HCT116 (cell line): Measurements from ENCODE around the gene C2CD2L. TPM values are rescaled to one million over a fixed set of nuclear protein-coding genes. Genes with fewer than 3 reads are reported as not detected.

Source experiments
- ATAC-seq: fragments of 200-7000 bp; cut with Tn5 transposase; 2 replicates; pipeline ENCODE4 v1.9.1; 2020; ENCODE audit warnings: mild to moderate bottlenecking, moderate library complexity
- BruUV-seq: library from RNA; stranded (reverse); fragments of 400-500 nt; replicated peaks from 2 replicates; lab custom pipeline; 2021; lab: Mats Ljungman, UMichigan
- CTCF ChIA-PET: fragments of 300-600 bp; sonication (Branson Sonifier 250); formaldehyde crosslinking; loops from one replicate; lab custom pipeline; 2021; ENCODE audit warnings: antibody characterized with exemption; lab: Charles Lee
- POLR2A ChIA-PET: fragments of 300-600, 350-600 bp; sonication (Branson Sonifier 250); formaldehyde crosslinking; loops from one replicate; lab custom pipeline; 2021; ENCODE audit warnings: antibody characterized with exemption; lab: Charles Lee
- RAD21 ChIA-PET, 2 experiments: fragments of 300-600 bp; sonication (Branson Sonifier 250); formaldehyde crosslinking; loops; one replicate each; lab custom pipeline; 2023; ENCODE audit warnings: low total read pairs in 2 of 2; ENCODE audit not compliant: uncharacterized antibody in 2 of 2, unreplicated experiment in 2 of 2, low non-redundant PET in 1 of 2; lab: Charles Lee
- DNase-seq: peaks from one replicate; pipeline ENCODE4 v3.0.0-alpha.2; 2010; ENCODE audit warnings: low read depth, low spot score
- H2AFZ ChIP-seq: fragments of 200-600 bp; shearing (Covaris generic), sonication (generic); 2 replicates; pipeline ENCODE4 v1.6.1; 2017; ENCODE audit warnings: low read depth, mixed run types, mixed read lengths, antibody characterized with exemption, low read length; ENCODE audit not compliant: poor library complexity, severe bottlenecking
- H3K27ac ChIP-seq: 2 replicates; pipeline ENCODE4 v1.5.1; 2012; ENCODE audit warnings: low read depth, low read length
- H3K27me3 ChIP-seq: fragments of 200-600 bp; sonication (generic); 2 replicates; pipeline ENCODE4 v1.6.1; 2016; ENCODE audit warnings: mixed run types, low read length, mixed read lengths; ENCODE audit not compliant: insufficient read depth
- H3K36me3 ChIP-seq, 2 experiments: fragments of 200-500 bp in 1 of 2; fragments of 200-600 bp in 1 of 2; sonication (Bioruptor generic) in 1 of 2; sonication (generic) in 1 of 2; 2 replicates each; pipeline versions ENCODE4 v1.5.1 to v1.6.1; 2014 to 2016; ENCODE audit warnings: low read length in 2 of 2, inconsistent platforms in 1 of 2, mixed read lengths in 1 of 2, mixed run types in 1 of 2; ENCODE audit not compliant: insufficient read depth in 2 of 2, control insufficient read depth in 1 of 2
- H3K4me1 ChIP-seq, 2 experiments: fragments of 200-600 bp in 1 of 2; sonication (generic) in 1 of 2; 2 replicates each; pipeline versions ENCODE4 v1.5.1 to v1.6.1; 2012 to 2017; ENCODE audit warnings: low read length in 2 of 2, inconsistent platforms in 1 of 2, mild to moderate bottlenecking in 1 of 2, mixed read lengths in 1 of 2, mixed run types in 1 of 2, moderate library complexity in 1 of 2; ENCODE audit not compliant: insufficient read depth in 2 of 2, control insufficient read depth in 1 of 2
- H3K4me2 ChIP-seq: fragments of 200-600 bp; sonication (generic); 2 replicates; pipeline ENCODE4 v1.6.1; 2017; ENCODE audit warnings: mixed run types, low read length, mixed read lengths
- H3K4me3 ChIP-seq, 2 experiments: fragments of 200-600 bp in 1 of 2; sonication (generic) in 1 of 2; replicated peaks in 1 of 2; 2 replicates each; pipeline ENCODE4 v1.5.1; 2011 to 2016; ENCODE audit warnings: low read length in 2 of 2, control low read depth in 1 of 2, low read depth in 1 of 2, mild to moderate bottlenecking in 1 of 2, mixed read lengths in 1 of 2, mixed run types in 1 of 2
- H3K79me2 ChIP-seq: fragments of 200-600 bp; sonication (generic); 2 replicates; pipeline ENCODE4 v1.6.1; 2017; ENCODE audit warnings: mild to moderate bottlenecking, mixed run types, low read length, moderate library complexity, mixed read lengths; ENCODE audit not compliant: insufficient read depth
- H3K9ac ChIP-seq: fragments of 200-600 bp; sonication (generic); 2 replicates; pipeline ENCODE4 v1.6.1; 2016; ENCODE audit warnings: low read length, mixed read lengths
- H3K9me2 ChIP-seq: fragments of 200-600 bp; sonication (generic), shearing (Covaris generic); 2 replicates; pipeline ENCODE4 v1.6.1; 2017; ENCODE audit warnings: mixed run types, mild to moderate bottlenecking, moderate library complexity; ENCODE audit not compliant: insufficient read depth
- H3K9me3 ChIP-seq, 2 experiments: fragments of 200-500 bp in 1 of 2; fragments of 200-600 bp in 1 of 2; sonication (Bioruptor generic) in 1 of 2; sonication (generic) in 1 of 2; 2 replicates each; pipeline ENCODE4 v1.6.1; 2014 to 2017; ENCODE audit warnings: low read length in 2 of 2, mixed read lengths in 2 of 2, inconsistent platforms in 1 of 2, low read depth in 1 of 2, mild to moderate bottlenecking in 1 of 2, mixed run types in 1 of 2, moderate library complexity in 1 of 2; ENCODE audit not compliant: control insufficient read depth in 1 of 2, insufficient read depth in 1 of 2
- H4K20me1 ChIP-seq: fragments of 200-600 bp; sonication (generic), shearing (Covaris generic); 2 replicates; pipeline ENCODE4 v1.6.1; 2017; ENCODE audit warnings: mixed run types, mild to moderate bottlenecking, moderate library complexity; ENCODE audit not compliant: insufficient read depth
- CEBPB ChIP-seq: IDR thresholded peaks from 2 replicates; pipeline ENCODE4 v1.6.1; 2012; ENCODE audit warnings: low read depth
- CTCF ChIP-seq, 3 experiments: fragments of 200-600 bp in 1 of 3; sonication (generic) in 1 of 3; IDR thresholded peaks in 2 of 3; conservative IDR thresholded peaks in 1 of 3; 2 replicates each; pipeline ENCODE4 v1.5.1; 2012 to 2017; ENCODE audit warnings: low read depth in 2 of 3, low read length in 2 of 3, antibody characterized with exemption in 1 of 3, borderline replicate concordance in 1 of 3, control low read depth in 1 of 3, mild to moderate bottlenecking in 1 of 3, mixed read lengths in 1 of 3, mixed run types in 1 of 3, moderate library complexity in 1 of 3; ENCODE audit not compliant: insufficient read depth in 1 of 3
- intact Hi-C: fragments of 100-400 bp; cut with micrococcal nuclease; formaldehyde crosslinking; loops from 2 replicates; pipeline ENCODE4 v1.10.0; 2022
- total RNA-seq: library from RNA; stranded (reverse); gene quantifications from one replicate; pipeline ENCODE4 v1.2.1, GENCODE V29; 2021; ENCODE audit not compliant: unreplicated experiment
- TF ChIP-seq, protein P1 (sequence below): IDR thresholded peaks from 2 replicates; pipeline ENCODE4 v1.6.1; 2012

Gene C2CD2L
- total RNA-seq, 1 experiment from 2014 or later: 12.4 TPM

DNA sequence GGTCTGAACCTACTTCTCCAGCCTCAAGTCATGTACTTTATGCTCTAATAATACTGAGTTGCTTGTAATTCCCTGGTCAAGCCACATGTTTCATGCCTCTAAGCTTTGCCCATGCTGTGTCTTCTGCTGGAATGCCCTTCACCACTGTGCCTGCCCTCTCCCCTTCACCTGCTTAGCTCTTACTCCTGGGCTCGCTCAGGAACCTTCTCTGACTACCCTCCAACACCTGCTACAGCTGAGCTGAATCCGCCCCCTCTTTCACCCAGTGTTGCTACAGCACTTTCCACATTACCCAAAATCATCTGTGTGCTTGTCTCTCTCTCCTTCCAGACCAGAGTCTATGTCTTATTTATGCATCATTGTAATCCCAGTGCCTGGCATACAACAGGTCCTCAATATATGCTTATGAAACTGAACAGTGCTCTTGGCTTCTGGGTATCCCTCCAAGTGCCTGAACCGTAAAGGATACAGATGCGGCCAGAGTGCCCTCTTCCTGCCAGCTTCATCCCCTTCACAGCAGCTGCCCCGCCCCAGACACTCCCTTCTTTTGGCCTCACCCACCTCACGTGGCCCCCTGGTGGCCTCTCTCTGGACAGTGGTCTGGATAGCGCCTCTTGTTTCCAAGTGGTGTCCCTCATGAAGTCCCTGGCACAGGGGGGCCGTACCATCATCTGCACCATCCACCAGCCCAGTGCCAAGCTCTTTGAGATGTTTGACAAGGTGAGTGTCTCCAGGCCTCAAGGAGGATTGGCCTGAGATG is 48.8 kb downstream of the C2CD2L start:
- peak overlapping the region; percentile 38; the same call in 1 of the 2 replicates for H3K4me2 ChIP-seq
- ATAC-seq: peak; percentile 94
- no peak overlapping the region for H3K9ac ChIP-seq

More for the DNA sequence above, 48.8 kb downstream of the C2CD2L start:
- H3K79me2 ChIP-seq: no peaks in the 10 kb centered on the region
- intact Hi-C loops: no loop called here
- no peaks in the 10 kb centered on the region for H3K9me3 ChIP-seq
- ChIA-PET POLR2A (interaction anchor here (1.1 kb wide), 1 partner anchor 11 kb away, joined by 3 read pairs; no protein-coding TSS in a partner anchor), CTCF (interaction anchor here (0.9 to 1.7 kb wide), 7 partner anchors 8 to 182 kb away, joined by 3 to 7 read pairs (median 4); partner anchors contain the start of gene CBL), RAD21 (no interaction called here)
- H3K27ac ChIP-seq: no peak overlapping the region
- H3K9me2 ChIP-seq: no peaks in the 10 kb centered on the region
- no peaks in the 10 kb centered on the region for H4K20me1 ChIP-seq
- no peak overlapping the region for H2AFZ ChIP-seq
- peaks cover 8 to 11% of the 10 kb centered on the region in 2 experiments; a peak in 3 of 4 replicates for H3K4me1 ChIP-seq
- TF ChIP-seq CEBPB: no peak
- TF ChIP-seq, protein P1, sequence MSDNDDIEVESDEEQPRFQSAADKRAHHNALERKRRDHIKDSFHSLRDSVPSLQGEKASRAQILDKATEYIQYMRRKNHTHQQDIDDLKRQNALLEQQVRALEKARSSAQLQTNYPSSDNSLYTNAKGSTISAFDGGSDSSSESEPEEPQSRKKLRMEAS: no peak
- TF ChIP-seq CTCF (IDR thresholded peaks at IDR 0.05 in 2 of 3, conservative IDR thresholded peaks at IDR 0.05 in 1 of 3; ENCODE audit: borderline replicate concordance in 1 of 3, insufficient read depth in 1 of 3, low read depth in 2 of 3, low read length in 2 of 3): peak; percentile 58 to 65 (median 60); a peak in 5 of 6 replicates
- no peaks in the 10 kb centered on the region for H3K27me3 ChIP-seq
- H3K36me3 ChIP-seq: no peaks in the 10 kb centered on the region
- DNase-seq: peak; percentile 43
- BruUV-seq: no TSS peak
- H3K4me3 ChIP-seq: no peak overlapping the region
